K562 (cell line): ENCODE data around the gene MAN1B1. TPM values are rescaled to one million over a fixed set of nuclear protein-coding genes. Genes with fewer than 3 reads are reported as not detected.

Source experiments
- ASH1L ChIP-seq: fragments of 450-650 bp; IDR thresholded peaks from 2 replicates; pipeline ENCODE4 v1.6.1; 2018; ENCODE audit warnings: borderline replicate concordance, mild to moderate bottlenecking, low read depth; ENCODE audit not compliant: partially characterized antibody
- CBFB ChIP-seq: sonication (generic); formaldehyde crosslinking; IDR thresholded peaks from 2 replicates; pipeline ENCODE4 v1.4.0; 2020; ENCODE audit warnings: mild to moderate bottlenecking, missing genetic modification reagents
- EHMT2 ChIP-seq: fragments of 450-650 bp; IDR thresholded peaks from 2 replicates; pipeline ENCODE4 v1.6.1; 2018; ENCODE audit warnings: antibody characterized with exemption
- ELF2 ChIP-seq: fragments of 250-450 bp; sonication (Bioruptor Pico); IDR thresholded peaks from 2 replicates; pipeline ENCODE4 v1.5.0; 2021; ENCODE audit warnings: mild to moderate bottlenecking
- HDAC8 ChIP-seq: fragments of 450-650 bp; IDR thresholded peaks from 2 replicates; pipeline ENCODE4 v1.6.1; 2016; ENCODE audit warnings: mild to moderate bottlenecking, missing genetic modification characterization, moderate library complexity, missing compliant biosample characterization
- PHB2 ChIP-seq: fragments of 450-650 bp; IDR thresholded peaks from 2 replicates; pipeline ENCODE4 v1.6.1; 2017; ENCODE audit warnings: low read depth
- PHF20 ChIP-seq: fragments of 450-650 bp; IDR thresholded peaks from 2 replicates; pipeline ENCODE4 v1.6.1; 2018; ENCODE audit not compliant: partially characterized antibody
- POLR2AphosphoS2 ChIP-seq: IDR thresholded peaks from 2 replicates; pipeline ENCODE4 v1.6.1; 2012; ENCODE audit warnings: low read length, improper control_type of control experiment
- SETDB1 ChIP-seq: IDR thresholded peaks from one replicate; pipeline ENCODE4 v1.6.1; 2012; ENCODE audit warnings: low read length, control low read depth, inconsistent platforms
- SMARCB1 ChIP-seq: IDR thresholded peaks from 2 replicates; pipeline ENCODE4 v1.6.1; 2011; ENCODE audit warnings: improper control_type of control experiment, low read depth; ENCODE audit not compliant: insufficient read length
- STAT5A ChIP-seq: IDR thresholded peaks from 2 replicates; pipeline ENCODE4 v1.6.1; 2012; ENCODE audit warnings: low read length, inconsistent platforms, borderline replicate concordance
- TBL1XR1 ChIP-seq, 2 experiments: IDR thresholded peaks; 2 replicates each; pipeline ENCODE4 v1.6.1; 2012; ENCODE audit warnings: improper control_type of control experiment in 2 of 2, low read length in 2 of 2, mild to moderate bottlenecking in 1 of 2
- ZNF24 ChIP-seq: fragments of 450-650 bp; IDR thresholded peaks from 2 replicates; pipeline ENCODE4 v1.6.1; 2016
- polyA plus RNA-seq, 8 experiments: library from polyadenylated mRNA; depleted of rRNA in 4 of 8; stranded (reverse) in 5 of 8; unstranded in 3 of 8; fragments of >200 nt; fragmentation: Nextera tagmentation in 2 of 8; fragmentation: Illumina TruSeq in 1 of 8; extraction: Ambion mirVana in 2 of 8; extraction: Trizol in 1 of 8; gene quantifications; 2 replicates each; pipeline versions ENCODE4 v1.2.1 to v1.2.3, GENCODE V29; 2011 to 2014; ENCODE audit warnings: inconsistent platforms in 1 of 8, missing spikeins in 1 of 8
- total RNA-seq, 7 experiments: library from RNA; depleted of rRNA in 6 of 7; stranded (reverse); fragments of >200 nt in 6 of 7; fragmentation: Illumina TruSeq in 2 of 7; extraction: Trizol in 2 of 7; gene quantifications; 2 replicates each; pipeline versions ENCODE4 v1.2.1 to v1.2.3, GENCODE V29; 2011 to 2021; ENCODE audit warnings: low replicate concordance in 1 of 7
- TF ChIP-seq, protein P1 (sequence below): fragments of 450-650 bp; IDR thresholded peaks from 2 replicates; pipeline ENCODE4 v1.7.1; 2018; ENCODE audit warnings: mild to moderate bottlenecking, low read depth; ENCODE audit not compliant: partially characterized antibody
- TF ChIP-seq, protein P2 (sequence below): fragments of 200-800 bp; sonication (Bioruptor generic); IDR thresholded peaks from 2 replicates; pipeline ENCODE4 v1.6.1; 2017; ENCODE audit warnings: missing genetic modification characterization, missing compliant biosample characterization
- TF ChIP-seq, protein P3 (sequence below): sonication (generic); formaldehyde crosslinking; IDR thresholded peaks from 2 replicates; pipeline ENCODE4 v1.8.1; 2023; ENCODE audit warnings: mild to moderate bottlenecking, missing genetic modification reagents
- TF ChIP-seq, protein P4 (sequence below): fragments of 450-650 bp; formaldehyde crosslinking; IDR thresholded peaks from 2 replicates; pipeline ENCODE4 v1.4.0; 2020; ENCODE audit warnings: mild to moderate bottlenecking, mixed read lengths
- TF ChIP-seq, protein P5 (sequence below): fragments of 250-450 bp; sonication (Bioruptor Pico); IDR thresholded peaks from 2 replicates; pipeline ENCODE4 v1.5.0; 2021
- TF ChIP-seq, protein P6 (sequence below): sonication (generic); formaldehyde crosslinking; IDR thresholded peaks from 2 replicates; pipeline ENCODE4 v1.9.0; 2022; ENCODE audit warnings: mild to moderate bottlenecking, missing genetic modification reagents

The MAN1B1 gene
- total and polyA plus RNA-seq, 9 of the 15 experiments (the other 6 are each of a cell fraction or from before 2014, with no cell fraction given) = 0.55 to 36.6 (median 27.3) TPM

DNA sequence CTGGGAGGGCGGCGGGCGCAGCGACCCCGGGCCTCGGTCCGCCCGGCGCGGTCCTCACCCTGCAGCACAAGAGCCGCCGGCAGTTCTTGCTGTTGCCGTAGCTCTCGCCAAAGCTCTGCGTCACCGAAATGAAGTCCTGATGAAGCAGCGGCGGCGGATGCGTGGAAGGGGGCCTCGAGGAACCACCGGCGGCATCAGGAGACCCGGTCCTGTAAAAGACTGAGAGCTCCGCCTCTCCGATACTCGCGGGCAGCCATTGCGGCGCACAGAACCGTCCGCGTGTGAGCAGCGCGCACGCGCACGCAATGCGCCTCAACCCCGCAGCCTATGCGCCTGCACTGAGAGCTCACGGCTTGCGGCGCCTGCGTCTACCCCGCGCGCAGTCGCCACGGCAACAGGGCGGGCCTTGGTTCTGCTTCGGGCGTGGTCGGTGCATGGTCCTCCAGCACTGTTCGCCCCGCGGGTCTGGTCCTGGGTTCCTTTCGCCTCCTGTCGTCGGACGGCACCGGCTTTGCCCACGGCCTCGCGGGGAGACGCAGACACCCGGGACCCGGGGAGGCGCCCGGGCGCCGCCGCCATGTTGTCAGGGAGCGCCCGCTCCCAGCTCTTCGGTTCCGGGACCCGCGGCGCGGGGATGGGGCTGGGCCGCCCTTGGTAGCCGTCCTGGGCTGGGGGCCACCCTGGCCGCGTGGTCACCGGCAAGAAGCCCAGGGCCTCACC is 42.8 kb downstream of the MAN1B1 start (continued):
- TF ChIP-seq HDAC8 (tag) = no peak
- no peak for TF ChIP-seq SMARCB1
- TF ChIP-seq, protein P1, sequence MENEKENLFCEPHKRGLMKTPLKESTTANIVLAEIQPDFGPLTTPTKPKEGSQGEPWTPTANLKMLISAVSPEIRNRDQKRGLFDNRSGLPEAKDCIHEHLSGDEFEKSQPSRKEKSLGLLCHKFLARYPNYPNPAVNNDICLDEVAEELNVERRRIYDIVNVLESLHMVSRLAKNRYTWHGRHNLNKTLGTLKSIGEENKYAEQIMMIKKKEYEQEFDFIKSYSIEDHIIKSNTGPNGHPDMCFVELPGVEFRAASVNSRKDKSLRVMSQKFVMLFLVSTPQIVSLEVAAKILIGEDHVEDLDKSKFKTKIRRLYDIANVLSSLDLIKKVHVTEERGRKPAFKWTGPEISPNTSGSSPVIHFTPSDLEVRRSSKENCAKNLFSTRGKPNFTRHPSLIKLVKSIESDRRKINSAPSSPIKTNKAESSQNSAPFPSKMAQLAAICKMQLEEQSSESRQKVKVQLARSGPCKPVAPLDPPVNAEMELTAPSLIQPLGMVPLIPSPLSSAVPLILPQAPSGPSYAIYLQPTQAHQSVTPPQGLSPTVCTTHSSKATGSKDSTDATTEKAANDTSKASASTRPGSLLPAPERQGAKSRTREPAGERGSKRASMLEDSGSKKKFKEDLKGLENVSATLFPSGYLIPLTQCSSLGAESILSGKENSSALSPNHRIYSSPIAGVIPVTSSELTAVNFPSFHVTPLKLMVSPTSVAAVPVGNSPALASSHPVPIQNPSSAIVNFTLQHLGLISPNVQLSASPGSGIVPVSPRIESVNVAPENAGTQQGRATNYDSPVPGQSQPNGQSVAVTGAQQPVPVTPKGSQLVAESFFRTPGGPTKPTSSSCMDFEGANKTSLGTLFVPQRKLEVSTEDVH = no peak
- no peak for TF ChIP-seq SETDB1
- TF ChIP-seq TBL1XR1 (IDR thresholded peaks at IDR 0.05; ENCODE audit: low read length in 2 of 2) = no peak
- TF ChIP-seq, protein P2, sequence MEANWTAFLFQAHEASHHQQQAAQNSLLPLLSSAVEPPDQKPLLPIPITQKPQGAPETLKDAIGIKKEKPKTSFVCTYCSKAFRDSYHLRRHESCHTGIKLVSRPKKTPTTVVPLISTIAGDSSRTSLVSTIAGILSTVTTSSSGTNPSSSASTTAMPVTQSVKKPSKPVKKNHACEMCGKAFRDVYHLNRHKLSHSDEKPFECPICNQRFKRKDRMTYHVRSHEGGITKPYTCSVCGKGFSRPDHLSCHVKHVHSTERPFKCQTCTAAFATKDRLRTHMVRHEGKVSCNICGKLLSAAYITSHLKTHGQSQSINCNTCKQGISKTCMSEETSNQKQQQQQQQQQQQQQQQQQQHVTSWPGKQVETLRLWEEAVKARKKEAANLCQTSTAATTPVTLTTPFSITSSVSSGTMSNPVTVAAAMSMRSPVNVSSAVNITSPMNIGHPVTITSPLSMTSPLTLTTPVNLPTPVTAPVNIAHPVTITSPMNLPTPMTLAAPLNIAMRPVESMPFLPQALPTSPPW (CRISPR knock-in tag) = no peak
- peak; percentile 23 for TF ChIP-seq PHF20
- TF ChIP-seq, protein P3, sequence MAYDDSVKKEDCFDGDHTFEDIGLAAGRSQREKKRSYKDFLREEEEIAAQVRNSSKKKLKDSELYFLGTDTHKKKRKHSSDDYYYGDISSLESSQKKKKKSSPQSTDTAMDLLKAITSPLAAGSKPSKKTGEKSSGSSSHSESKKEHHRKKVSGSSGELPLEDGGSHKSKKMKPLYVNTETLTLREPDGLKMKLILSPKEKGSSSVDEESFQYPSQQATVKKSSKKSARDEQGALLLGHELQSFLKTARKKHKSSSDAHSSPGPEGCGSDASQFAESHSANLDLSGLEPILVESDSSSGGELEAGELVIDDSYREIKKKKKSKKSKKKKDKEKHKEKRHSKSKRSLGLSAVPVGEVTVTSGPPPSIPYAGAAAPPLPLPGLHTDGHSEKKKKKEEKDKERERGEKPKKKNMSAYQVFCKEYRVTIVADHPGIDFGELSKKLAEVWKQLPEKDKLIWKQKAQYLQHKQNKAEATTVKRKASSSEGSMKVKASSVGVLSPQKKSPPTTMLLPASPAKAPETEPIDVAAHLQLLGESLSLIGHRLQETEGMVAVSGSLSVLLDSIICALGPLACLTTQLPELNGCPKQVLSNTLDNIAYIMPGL (CRISPR knock-in tag) = no peak
- no peak for TF ChIP-seq ELF2
- no peak for TF ChIP-seq PHB2
- peak; percentile 97 for TF ChIP-seq ZNF24
- TF ChIP-seq POLR2AphosphoS2 = no peak
- TF ChIP-seq EHMT2 = no peak
- TF ChIP-seq, protein P4, sequence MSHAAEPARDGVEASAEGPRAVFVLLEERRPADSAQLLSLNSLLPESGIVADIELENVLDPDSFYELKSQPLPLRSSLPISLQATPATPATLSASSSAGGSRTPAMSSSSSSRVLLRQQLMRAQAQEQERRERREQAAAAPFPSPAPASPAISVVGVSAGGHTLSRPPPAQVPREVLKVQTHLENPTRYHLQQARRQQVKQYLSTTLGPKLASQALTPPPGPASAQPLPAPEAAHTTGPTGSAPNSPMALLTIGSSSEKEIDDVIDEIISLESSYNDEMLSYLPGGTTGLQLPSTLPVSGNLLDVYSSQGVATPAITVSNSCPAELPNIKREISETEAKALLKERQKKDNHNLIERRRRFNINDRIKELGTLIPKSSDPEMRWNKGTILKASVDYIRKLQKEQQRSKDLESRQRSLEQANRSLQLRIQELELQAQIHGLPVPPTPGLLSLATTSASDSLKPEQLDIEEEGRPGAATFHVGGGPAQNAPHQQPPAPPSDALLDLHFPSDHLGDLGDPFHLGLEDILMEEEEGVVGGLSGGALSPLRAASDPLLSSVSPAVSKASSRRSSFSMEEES (CRISPR knock-in tag) = no peak
- TF ChIP-seq CBFB (CRISPR knock-in tag) = no peak
- TF ChIP-seq ASH1L = no peak
- TF ChIP-seq, protein P5, sequence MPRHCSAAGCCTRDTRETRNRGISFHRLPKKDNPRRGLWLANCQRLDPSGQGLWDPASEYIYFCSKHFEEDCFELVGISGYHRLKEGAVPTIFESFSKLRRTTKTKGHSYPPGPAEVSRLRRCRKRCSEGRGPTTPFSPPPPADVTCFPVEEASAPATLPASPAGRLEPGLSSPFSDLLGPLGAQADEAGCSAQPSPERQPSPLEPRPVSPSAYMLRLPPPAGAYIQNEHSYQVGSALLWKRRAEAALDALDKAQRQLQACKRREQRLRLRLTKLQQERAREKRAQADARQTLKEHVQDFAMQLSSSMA (CRISPR knock-in tag) = no peak
- TF ChIP-seq STAT5A = no peak
- TF ChIP-seq, protein P6, sequence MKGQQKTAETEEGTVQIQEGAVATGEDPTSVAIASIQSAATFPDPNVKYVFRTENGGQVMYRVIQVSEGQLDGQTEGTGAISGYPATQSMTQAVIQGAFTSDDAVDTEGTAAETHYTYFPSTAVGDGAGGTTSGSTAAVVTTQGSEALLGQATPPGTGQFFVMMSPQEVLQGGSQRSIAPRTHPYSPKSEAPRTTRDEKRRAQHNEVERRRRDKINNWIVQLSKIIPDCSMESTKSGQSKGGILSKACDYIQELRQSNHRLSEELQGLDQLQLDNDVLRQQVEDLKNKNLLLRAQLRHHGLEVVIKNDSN = 0 out of 2 replicates have a peak, but pooled peaks have one; percentile 7
